H1 (cell line): ENCODE measurements around the gene ARHGAP8.

Experiments
- CTCF ChIP-seq, 3 experiments: IDR thresholded peaks; 1 replicate in 2 of 3; 2 replicates in 1 of 3; pipeline versions ENCODE4 v1.5.1 to v1.6.1; 2011; ENCODE audit warnings: low read length in 3 of 3, mild to moderate bottlenecking in 3 of 3, inconsistent platforms in 2 of 3, low read depth in 1 of 3, moderate library complexity in 1 of 3; ENCODE audit not compliant: insufficient read depth in 1 of 3; ENCODE audit errors: control extremely low read depth in 1 of 3
- EZH2 ChIP-seq: fragments of 200-600 bp; sonication (generic); IDR thresholded peaks from 2 replicates; pipeline ENCODE4 v1.7.1; 2012; ENCODE audit warnings: low read depth, mild to moderate bottlenecking, moderate library complexity, low read length, inconsistent platforms; ENCODE audit not compliant: severe bottlenecking
- NRF1 ChIP-seq: IDR thresholded peaks from 2 replicates; pipeline ENCODE4 v1.6.1; 2011; ENCODE audit warnings: mild to moderate bottlenecking, low read depth, low read length, improper control_type of control experiment
- POLR2A ChIP-seq, 2 experiments: IDR thresholded peaks; 1 replicate in 1 of 2; 2 replicates in 1 of 2; pipeline ENCODE4 v1.6.1; 2011; ENCODE audit warnings: low read depth in 2 of 2, low read length in 2 of 2, mild to moderate bottlenecking in 2 of 2; ENCODE audit errors: control extremely low read depth in 1 of 2

- TF ChIP-seq POLR2A (IDR thresholded peaks at IDR 0.05; ENCODE audit: control extremely low read depth in 1 of 2, low read depth in 2 of 2, low read length in 2 of 2) (no peak), EZH2 (no peak), CTCF (IDR thresholded peaks at IDR 0.05; ENCODE audit: control extremely low read depth in 1 of 3, insufficient read depth in 1 of 3, low read depth in 1 of 3, low read length in 3 of 3) (no peak), NRF1 (no peak)
Observed at GRCh38 chr22:44732661-44733060, 19.7 kb upstream of the ARHGAP8 start.
